GM18951 (cell line): ENCODE measurements around the gene BAIAP2.

Experiments
- POLR2A ChIP-seq: IDR thresholded peaks from 4 replicates; pipeline ENCODE4 v1.6.1; 2011; ENCODE audit warnings: mild to moderate bottlenecking; ENCODE audit not compliant: insufficient read length, insufficient read depth; ENCODE audit errors: extremely low read depth
- in situ Hi-C: fragments of 300-500 bp; cut with MboI; formaldehyde crosslinking; loops from one replicate; pipeline ENCODE4 v1.12.0; 2022; ENCODE audit warnings: low sequenced_read_pairs, mixed read lengths, inconsistent platforms; ENCODE audit not compliant: unreplicated experiment

The BAIAP2 gene

DNA sequence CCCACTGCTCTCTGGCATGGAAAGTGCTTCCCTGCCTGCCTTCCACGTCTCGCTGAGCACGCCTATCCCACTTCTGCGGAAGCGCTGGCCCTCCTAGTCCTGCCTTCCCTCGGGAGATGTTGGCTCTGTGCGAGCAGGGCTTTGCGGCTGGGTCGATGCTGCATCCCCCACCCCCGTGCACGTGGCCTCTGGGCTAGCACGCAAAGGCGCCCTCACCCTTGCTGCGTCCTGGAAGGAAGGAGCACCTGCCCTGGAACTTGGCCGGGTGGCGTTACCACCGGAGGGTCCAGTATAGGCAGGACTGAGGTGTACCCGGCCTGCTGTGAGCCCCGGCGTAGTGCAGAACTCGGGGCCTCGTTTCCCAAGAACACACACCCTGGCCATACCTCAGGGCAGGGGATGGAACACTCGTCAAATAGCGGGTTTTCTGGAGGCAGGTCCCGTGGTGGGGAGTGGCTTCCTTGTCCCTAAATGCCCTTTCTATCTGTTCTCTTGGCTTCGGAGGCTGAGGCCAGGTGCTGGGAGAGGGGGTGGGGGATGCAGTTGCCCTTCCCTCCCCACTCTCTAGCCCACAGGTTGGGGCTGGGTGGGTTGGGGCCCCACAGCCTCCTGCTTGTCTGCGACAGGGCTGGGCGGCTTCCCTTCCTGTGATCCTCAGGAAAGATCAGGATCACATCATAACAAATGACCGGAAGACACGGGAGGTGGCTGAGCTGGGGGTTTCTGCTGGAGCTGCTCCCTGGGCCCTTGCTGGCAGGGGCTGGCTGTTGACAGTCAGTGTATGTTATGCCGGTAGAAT lies 17.4 kb downstream of the BAIAP2 start:
- no peak for TF ChIP-seq POLR2A

DNA sequence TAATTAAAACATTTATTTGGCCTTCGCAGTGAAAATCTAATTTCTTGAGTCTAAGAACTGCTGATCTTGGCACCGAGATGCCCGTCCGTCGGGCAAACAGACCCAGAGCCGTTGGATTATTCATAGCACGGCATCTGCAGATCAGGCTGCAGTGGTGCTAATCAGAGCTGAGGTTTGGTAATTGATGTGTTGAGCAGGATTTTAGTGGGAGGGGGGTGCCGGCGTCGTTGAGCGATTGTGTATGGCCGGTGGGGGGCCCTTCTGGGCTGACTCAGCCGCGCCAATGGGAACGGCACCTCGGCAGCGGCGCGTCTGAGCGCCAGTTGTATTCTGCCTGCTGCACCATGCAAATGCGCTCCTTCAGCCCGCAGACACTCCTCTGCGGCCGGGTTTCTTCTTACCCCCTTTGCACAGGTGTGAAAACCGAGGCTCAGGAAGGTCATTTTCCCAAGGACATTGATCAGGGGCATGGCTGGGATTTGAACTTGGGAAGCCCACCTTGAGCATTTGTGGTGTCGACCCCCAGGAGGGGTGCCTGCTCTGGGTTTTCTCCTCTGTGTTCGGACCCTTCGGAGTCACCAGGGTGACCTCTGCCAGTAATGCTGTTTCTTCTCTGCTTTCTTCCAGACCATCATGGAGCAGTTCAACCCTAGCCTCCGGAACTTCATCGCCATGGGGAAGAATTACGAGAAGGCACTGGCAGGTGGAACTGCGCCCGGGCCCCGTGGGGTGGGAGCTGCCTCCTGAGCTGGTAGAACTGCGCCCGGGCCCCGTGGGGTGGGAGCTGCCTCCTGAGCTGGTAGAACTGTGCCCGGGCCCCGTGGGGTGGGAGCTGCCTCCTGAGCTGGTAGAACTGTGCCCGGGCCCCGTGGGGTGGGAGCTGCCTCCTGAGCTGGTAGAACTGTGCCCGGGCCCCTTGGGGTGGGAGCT lies 18.4 kb downstream of the BAIAP2 start:
- no peak for TF ChIP-seq POLR2A
- in situ Hi-C loops = no loop called here

More for the DNA sequence above, 17.4 kb downstream of the BAIAP2 start:
- in situ Hi-C loops = no loop called here

DNA sequence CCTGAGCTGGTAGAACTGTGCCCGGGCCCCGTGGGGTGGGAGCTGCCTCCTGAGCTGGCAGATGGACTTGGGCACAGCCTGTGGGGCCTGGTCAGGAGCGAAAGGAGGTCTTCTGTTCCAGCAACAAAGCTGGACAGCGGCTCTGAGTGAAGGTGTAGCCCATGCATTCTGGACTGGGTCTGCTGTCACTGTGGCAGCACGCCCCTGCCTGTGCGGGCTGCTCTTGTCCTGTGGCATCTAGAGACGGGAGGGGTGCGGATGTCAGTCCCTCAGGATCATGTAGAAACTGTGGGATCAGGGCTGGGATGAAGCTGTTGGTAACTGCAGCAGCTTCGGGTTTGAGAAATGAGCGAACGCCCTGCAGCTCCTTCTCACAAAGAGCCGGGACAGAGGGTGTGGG lies 19.4 kb downstream of the BAIAP2 start:
- in situ Hi-C loops = no loop called here

DNA sequence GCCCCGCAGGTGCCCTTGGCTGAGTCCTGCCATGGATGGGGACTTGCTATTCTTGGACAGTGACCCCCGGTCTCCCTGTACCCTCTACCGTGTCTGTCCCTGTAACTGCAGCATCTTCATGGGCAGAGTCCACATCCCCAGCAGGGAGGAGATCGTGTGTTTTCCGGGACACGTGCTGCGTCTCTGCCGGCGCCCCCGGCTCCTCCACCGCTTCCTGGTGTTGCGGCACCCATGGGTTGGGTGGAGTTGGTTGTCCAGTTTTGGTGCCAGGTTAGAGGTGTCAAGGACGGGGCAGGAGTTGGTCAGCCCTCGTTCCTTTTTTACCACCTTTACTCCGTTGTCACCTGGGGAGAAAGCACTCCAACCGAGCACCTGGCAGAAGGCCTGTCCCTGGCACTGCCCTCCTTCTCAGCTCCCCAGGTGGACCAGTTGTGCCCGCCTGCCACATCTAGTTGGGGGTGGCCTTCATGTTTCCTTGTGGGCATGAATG lies 20.0 kb downstream of the BAIAP2 start:
- in situ Hi-C loops = no loop called here
- no peak for TF ChIP-seq POLR2A

More for the DNA sequence above, 19.4 kb downstream of the BAIAP2 start:
- TF ChIP-seq POLR2A = no peak

DNA sequence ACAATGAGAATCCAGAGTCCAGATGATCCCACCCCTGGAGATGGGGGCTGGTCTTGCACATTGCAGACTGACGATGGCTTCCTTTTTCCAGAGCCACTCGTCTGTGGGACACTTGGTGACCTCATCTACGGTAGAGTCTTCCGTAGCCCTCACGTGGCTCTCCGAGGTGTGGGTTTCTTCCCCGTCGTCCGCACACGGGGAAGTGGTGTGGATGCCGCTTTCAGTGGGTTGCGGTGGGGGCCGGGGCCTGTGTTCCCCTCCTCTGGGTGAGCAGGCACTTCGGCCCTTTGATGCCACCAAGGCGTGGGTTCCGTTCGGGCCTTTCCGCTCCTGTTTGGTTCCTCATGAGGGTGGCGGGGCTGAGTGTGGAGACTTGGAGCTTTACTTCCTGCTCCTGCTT lies 21.4 kb downstream of the BAIAP2 start:
- in situ Hi-C loops = no loop called here
- no peak for TF ChIP-seq POLR2A

DNA sequence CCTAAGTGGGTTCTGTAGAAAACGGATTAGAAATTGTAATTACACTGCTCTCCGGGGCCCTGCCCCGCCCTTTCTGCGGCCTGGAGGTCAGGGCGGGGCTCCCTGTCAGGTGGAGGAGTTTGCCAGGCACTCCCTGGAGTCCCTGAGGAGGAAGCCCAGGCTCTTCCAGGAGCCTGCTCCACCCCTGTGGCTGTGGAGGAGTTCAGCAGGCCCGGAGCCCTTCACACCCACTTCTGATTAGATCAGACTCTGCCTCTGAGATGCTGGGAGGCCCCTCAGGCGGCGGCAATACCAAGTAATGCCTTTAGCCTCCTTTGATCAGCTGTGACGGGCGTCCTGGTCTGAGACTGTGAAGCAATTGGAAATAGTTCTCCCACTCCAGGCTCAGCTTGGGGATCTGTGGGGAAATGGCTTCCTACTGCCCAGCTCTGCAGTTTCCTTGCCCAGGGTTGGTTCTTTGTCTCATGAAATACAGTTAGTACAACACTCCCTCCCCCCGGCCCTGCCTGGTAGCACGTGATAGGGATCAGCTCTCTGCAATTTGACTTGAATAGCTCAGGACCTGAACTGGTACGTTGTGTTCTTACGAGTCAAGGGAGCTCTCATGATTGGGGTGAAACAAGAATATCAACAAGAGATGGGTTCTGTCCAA lies 22.3 kb downstream of the BAIAP2 start:
- no peak for TF ChIP-seq POLR2A
- in situ Hi-C loops = no loop called here

DNA sequence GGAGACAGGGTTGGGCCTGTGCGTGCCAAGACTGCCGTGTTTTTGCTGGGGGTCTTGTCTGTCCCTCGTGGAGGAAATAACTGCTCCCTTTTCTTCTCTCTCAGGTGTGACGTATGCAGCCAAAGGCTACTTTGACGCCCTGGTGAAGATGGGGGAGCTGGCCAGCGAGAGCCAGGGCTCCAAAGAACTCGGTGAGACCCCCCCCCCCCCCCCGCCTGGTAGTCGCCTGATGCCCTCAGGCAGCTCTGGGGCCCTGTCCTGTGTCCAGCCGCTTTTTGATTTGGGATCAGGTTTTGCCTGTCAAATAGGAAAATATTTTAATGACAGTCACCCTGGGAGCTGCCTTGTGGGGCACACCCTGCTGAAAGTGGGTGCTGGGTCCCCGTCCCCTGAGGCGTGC lies 22.8 kb downstream of the BAIAP2 start:
- in situ Hi-C loops = no loop called here
- TF ChIP-seq POLR2A = no peak

DNA sequence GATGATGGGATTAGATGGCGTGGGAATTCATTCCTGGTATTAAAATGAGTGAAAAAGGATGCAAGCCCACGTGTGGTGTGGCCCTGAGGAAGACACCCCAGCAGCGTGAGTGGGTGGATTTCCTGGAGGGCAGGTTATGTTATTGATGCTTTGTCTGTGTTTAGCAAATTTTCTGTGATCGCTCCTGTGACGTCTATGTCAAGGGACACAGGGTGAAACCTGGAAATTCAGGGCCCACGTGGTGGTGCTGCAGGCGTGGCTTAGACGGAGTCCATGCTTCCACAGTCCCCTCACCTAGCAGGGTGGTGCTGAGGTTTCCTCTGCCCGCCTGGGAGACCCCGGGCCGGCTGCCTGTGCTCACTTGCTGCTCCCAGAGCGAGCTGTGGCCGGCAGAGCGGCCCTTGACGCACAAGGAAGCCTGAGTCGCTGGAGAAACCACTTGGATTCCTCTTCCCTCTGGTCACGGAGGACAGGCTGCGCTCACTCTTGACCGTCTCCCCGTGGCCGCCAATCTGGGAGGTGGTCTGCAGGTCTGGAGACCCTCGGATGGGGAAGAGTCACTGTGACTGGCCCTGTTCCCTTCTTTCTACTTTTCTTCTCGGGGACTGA lies 23.4 kb downstream of the BAIAP2 start:
- no peak for TF ChIP-seq POLR2A
- in situ Hi-C loops = no loop called here

DNA sequence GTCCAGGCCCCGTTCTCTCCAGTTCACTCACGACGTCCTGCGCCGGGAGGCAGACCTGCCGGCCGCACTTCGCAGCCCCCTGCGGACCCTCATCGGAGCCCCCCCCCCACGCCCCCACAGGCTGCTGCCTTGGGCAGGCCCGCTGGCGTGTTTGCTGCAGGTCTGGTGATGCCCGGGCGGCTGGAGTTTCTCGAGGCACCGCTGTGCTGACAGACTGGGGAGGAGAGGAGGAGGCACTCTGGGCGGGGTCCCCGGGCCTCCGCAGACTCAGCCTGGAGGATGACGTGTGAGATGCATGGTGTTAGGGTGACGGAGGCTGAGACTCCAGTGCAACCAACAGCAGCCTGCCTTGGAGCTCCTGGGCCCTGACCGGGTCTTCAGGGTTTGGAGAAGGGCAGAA lies 24.1 kb downstream of the BAIAP2 start:
- no peak for TF ChIP-seq POLR2A
- in situ Hi-C loops = no loop called here

DNA sequence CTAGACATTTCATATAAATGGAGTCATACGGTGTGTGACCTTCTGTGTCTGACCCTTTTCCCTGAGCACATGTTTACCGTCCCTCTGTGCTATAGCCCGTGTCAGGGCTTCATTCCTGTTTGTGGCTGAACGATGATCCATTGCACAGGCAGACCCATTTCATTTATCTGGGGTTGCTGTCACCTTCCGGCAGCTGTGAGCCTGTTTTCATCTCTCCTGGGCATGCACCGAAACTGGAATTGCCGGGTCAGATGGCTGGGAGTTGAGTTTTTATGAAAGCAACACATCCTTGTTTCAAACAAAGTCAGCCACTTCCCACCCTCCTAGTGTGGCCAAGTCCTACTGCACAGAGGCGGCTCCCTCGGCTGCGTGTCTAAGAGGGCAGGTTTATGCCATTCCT lies 25.5 kb downstream of the BAIAP2 start:
- no peak for TF ChIP-seq POLR2A
- in situ Hi-C loops = no loop called here

DNA sequence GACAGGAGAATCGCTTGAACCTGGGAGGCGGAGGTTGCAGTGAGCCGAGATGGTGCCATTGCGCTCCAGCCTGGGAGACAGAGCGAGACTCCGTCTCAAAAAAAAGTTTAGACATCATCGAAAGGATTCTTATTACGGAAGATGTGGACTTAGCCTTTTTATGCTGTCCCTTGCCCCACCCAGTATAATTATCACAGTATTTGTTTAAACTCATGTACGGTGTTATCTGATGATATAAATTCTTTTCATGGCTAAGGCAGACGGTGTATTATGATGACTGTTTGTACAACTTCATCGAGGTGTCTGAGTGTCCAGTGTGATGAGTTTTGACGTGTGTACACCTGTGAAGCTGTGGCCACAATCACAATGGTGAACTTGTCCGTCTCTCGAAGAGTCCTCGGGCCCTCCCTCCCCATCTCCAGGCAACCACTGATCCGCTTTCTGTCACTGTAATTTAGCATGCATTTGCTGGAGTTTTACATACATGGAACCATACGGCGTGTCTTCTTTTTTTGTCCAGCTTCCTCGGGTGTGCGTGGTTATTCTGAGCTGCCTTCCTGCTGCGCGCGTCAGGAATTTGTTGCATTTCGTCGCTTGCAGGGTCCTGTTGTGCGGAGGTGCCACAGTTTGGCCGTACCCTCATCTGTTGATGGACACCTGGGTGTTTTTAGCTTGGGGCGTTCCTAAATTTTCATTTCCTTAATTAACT lies 26.2 kb downstream of the BAIAP2 start:
- TF ChIP-seq POLR2A = no peak
- in situ Hi-C loops = no loop called here
